GM12801 (cell line): Measurements from ENCODE around the gene PTPRA.

Experiments
- TF ChIP-seq, protein P1 (sequence below): IDR thresholded peaks from one replicate; pipeline ENCODE4 v1.5.1; 2011; ENCODE audit warnings: control low read depth; ENCODE audit not compliant: insufficient read length; ENCODE audit errors: extremely low read depth

PTPRA gene

GRCh38 chr20:2840967-2841531, 32.2 kb upstream of the PTPRA start:
- TF ChIP-seq, protein P1, sequence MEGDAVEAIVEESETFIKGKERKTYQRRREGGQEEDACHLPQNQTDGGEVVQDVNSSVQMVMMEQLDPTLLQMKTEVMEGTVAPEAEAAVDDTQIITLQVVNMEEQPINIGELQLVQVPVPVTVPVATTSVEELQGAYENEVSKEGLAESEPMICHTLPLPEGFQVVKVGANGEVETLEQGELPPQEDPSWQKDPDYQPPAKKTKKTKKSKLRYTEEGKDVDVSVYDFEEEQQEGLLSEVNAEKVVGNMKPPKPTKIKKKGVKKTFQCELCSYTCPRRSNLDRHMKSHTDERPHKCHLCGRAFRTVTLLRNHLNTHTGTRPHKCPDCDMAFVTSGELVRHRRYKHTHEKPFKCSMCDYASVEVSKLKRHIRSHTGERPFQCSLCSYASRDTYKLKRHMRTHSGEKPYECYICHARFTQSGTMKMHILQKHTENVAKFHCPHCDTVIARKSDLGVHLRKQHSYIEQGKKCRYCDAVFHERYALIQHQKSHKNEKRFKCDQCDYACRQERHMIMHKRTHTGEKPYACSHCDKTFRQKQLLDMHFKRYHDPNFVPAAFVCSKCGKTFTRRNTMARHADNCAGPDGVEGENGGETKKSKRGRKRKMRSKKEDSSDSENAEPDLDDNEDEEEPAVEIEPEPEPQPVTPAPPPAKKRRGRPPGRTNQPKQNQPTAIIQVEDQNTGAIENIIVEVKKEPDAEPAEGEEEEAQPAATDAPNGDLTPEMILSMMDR: no peak

DNA sequence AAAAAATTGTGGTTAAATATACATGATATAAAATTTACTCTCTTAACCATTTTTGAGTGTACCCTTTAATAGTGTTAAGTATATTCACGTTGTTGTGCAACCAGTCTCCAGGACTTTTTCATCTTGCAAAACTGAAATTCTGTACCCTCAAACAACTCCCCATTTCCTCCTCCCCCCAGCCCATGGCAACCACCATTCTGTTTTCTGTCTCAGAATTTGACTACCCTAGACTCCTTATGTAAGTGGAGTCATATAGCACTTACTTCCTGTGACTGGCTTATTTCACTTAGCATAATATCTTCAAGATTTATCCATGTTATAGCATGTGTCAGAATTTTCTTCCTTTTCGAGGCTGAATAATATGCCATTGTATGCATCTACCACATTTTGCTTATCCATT, 27.7 kb upstream of the PTPRA start:
- TF ChIP-seq, protein P1: no peak

- TF ChIP-seq, protein P1: no peak
Measured at GRCh38 chr20:2846698-2847097, 26.6 kb upstream of the PTPRA start.

DNA sequence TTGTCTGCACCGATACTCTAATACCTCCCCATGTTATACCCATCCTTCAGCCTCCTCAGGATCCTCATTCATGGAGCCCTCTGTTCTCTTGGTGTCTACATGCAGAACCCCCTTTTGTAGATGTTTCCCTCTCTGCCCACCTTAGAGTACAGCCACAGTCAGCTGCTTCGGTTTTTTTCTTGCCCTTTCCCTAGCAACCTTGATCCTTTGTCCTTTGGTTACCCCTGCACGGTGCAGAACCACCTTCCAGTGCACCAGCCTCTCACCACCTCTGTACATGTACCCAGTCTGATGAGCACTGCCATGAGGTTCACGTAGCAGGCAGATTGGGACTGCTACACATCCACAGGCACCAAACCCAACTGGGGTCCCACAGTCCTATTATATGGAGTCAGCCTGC, 25.5 kb upstream of the PTPRA start:
- TF ChIP-seq, protein P1: no peak

- TF ChIP-seq, protein P1: no peak
Measured at GRCh38 chr20:2849529-2849928, 23.8 kb upstream of the PTPRA start.

DNA sequence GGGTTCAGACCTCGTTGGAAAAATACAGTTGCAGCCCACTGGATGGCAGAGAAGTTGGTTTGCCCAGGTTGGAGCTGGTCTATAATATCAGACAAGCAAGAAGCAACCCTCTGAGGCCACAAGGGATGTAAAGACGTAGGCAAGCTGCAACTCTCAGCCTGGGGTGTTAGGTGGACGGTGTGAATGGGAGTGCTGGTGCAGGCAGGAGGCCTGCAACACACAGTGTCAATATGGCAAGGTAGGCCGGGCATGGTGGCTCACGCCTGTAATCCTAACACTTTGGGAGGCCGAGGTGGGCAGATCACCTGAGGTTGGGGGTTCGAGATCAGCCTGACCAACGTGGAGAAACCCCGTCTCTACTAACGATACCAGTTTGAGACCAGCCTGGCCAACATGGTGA, 22.2 kb upstream of the PTPRA start:
- TF ChIP-seq, protein P1: no peak

GRCh38 chr20:2858591-2858990, 14.7 kb upstream of the PTPRA start:
- TF ChIP-seq, protein P1: no peak
